Esophagus squamous epithelium (tissue), 5 donors: ENCODE data around the gene POTEF. TPM values are rescaled to one million over a fixed set of nuclear protein-coding genes. Genes with fewer than 3 reads are reported as not detected.
"Not testable (repeated sequence)": the region's sequence is repeated elsewhere in the genome, so short reads cannot be mapped to it uniquely, and the experiment has no call there.

ENCODE experiments used
- DNase-seq: peaks from one replicate; lab custom pipeline; 2025; lab: John Stamatoyannopoulos, UW
- H3K27ac ChIP-seq, 4 donors: fragments of 200-600 bp; sonication (generic); one replicate each; pipeline ENCODE4 v1.5.1; 2016 to 2019; ENCODE audit warnings: mild to moderate bottlenecking in 1 of 4
- H3K27me3 ChIP-seq, 4 donors: fragments of 200-600 bp; sonication (generic); 1 replicate in 3 of 4; 2 replicates in 1 of 4; pipeline versions ENCODE4 v1.5.1 to v1.6.0; 2017 to 2021; ENCODE audit warnings: antibody characterized with exemption in 1 of 4
- H3K36me3 ChIP-seq, 3 donors: fragments of 200-600 bp; sonication (generic); one replicate each; pipeline ENCODE4 v1.5.1; 2016 to 2019
- H3K4me1 ChIP-seq, 3 donors: fragments of 200-600 bp; sonication (generic); one replicate each; pipeline ENCODE4 v1.5.1; 2017 to 2019
- H3K4me3 ChIP-seq, 4 donors: fragments of 200-600 bp; sonication (generic); 1 replicate in 3 of 4; 2 replicates in 1 of 4; pipeline ENCODE4 v1.5.1; 2016 to 2019; ENCODE audit warnings: mild to moderate bottlenecking in 2 of 4, moderate library complexity in 1 of 4
- H3K9me3 ChIP-seq, 3 donors: fragments of 200-600 bp; sonication (generic); one replicate each; pipeline ENCODE4 v1.5.1; 2016 to 2019
- WGBS, 2 donors: methylation state at CpG; one replicate each; pipeline ENCODE4 v1.1.5; 2018; 5-methylcytosine and 5-hydroxymethylcytosine counted together
- intact Hi-C: fragments of 100-400 bp; cut with DNase I; formaldehyde crosslinking; loops from one replicate; pipeline ENCODE4 v1.15.0; 2022
- small RNA-seq, 4 donors: library from RNA; depleted of rRNA; stranded (forward); fragments of <200 nt; gene quantifications; one replicate each; pipeline ENCODE3, GENCODE V24; 2016
- total RNA-seq, 4 donors: library from RNA; depleted of rRNA; stranded (reverse); fragments of >200 nt; gene quantifications; one replicate each; pipeline ENCODE4 v1.1.0, GENCODE V29; 2016
- donor health status: DM: yes; HTN: yes; CAD: no.

Gene POTEF
- total RNA-seq, 4 donors from 2014 or later = not detected

- DNase-seq, H3K27me3 ChIP-seq, intact Hi-C loops, H3K9me3 ChIP-seq, H3K4me3 ChIP-seq, H3K27ac ChIP-seq, H3K36me3 ChIP-seq, H3K4me1 ChIP-seq: not testable (repeated sequence)
- WGBS, 2 donors = 93% methylated on average over 3 of the region's 7 CpGs; no CpG with 5 or more reads in 1 of the 2 donors
Measured at GRCh38 chr2:130053217-130053911, 75.7 kb downstream of the POTEF start.

- H3K36me3 ChIP-seq, H3K4me1 ChIP-seq, DNase-seq, H3K27me3 ChIP-seq, H3K27ac ChIP-seq, H3K4me3 ChIP-seq, H3K9me3 ChIP-seq, intact Hi-C loops: not testable (repeated sequence)
- 95% methylated on average over 4 of the region's 5 CpGs; no CpG with 5 or more reads in 1 of the 2 donors for WGBS, 2 donors
Measured at GRCh38 chr2:130052376-130052775, 76.6 kb downstream of the POTEF start.

GRCh38 chr2:130048422-130048821 is 80.6 kb downstream of the POTEF start:
- H3K27me3 ChIP-seq, H3K4me1 ChIP-seq, H3K36me3 ChIP-seq, H3K27ac ChIP-seq, DNase-seq, H3K4me3 ChIP-seq, H3K9me3 ChIP-seq, intact Hi-C loops: not testable (repeated sequence)
- WGBS, 2 donors = no CpG with 5 or more reads among the region's 4 CpGs

DNA sequence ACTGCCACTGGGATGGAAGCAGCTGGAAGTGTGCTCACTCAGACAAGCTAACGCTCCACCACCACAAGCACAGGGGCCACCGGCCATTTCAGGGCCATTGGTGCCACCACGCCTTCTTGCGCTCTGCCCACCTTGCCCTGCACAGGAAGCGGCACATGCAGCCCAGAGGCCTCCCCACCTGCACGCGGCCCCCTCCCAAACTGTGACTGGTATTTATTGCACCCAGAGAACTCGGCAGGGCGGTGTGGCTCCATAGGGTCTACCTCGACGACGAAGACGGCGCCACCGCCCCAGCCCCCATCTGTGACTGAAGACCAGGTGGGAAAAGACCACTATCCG is 90.8 kb downstream of the POTEF start:
- WGBS, 2 donors = no CpG with 5 or more reads among the region's 16 CpGs
- intact Hi-C loops, H3K36me3 ChIP-seq, H3K4me3 ChIP-seq, H3K9me3 ChIP-seq, DNase-seq, H3K27ac ChIP-seq, H3K4me1 ChIP-seq: not testable (repeated sequence)
- peaks cover 0 to 19% (median 0%) of the 10 kb centered on the region in 4 donors for H3K27me3 ChIP-seq

GRCh38 chr2:130025931-130026330 is 103.1 kb downstream of the POTEF start:
- H3K27ac ChIP-seq, H3K4me3 ChIP-seq, H3K4me1 ChIP-seq, DNase-seq, intact Hi-C loops, H3K36me3 ChIP-seq, H3K9me3 ChIP-seq, H3K27me3 ChIP-seq: not testable (repeated sequence)
- WGBS, 2 donors = 50 to 84% methylated on average over 1 of the region's 1 CpG

Small RNAs within 50 kb of the gene (small RNA-seq; reads per million reads assigned to genes)
- gene AC018865.2 (0 reads per million in 4 donors), gene RNU6-1049P (0 reads per million in 4 donors)

Other genes starting within 250 kb of the POTEF start
- not detected for gene RAB6C, start 149.6 kb downstream of the POTEF start, total RNA-seq
- 1 to 10 TPM in 1 of 4 donors, under 1 TPM in 3; 0.31 to 4.4 (median 0.70) TPM for gene CCDC74B, start 15.9 kb upstream of the POTEF start, total RNA-seq
- gene SMPD4, start 52.4 kb upstream of the POTEF start, total RNA-seq = 10 to 100 TPM; 34.1 to 50.6 (median 40.6) TPM
- gene MZT2B, start 53.0 kb upstream of the POTEF start, total RNA-seq = 100 to 1,000 TPM in 3 of 4 donors, 10 to 100 TPM in 1; 97.4 to 180 (median 142) TPM
- not detected for gene TUBA3E, start 69.2 kb upstream of the POTEF start, total RNA-seq
- gene IMP4, start 213.7 kb upstream of the POTEF start, total RNA-seq = 100 to 1,000 TPM in 2 of 4 donors, 10 to 100 TPM in 2; 69.2 to 112 (median 91.2) TPM
- 10 to 100 TPM; 26.8 to 43.6 (median 35.5) TPM for gene PTPN18, start 226.8 kb upstream of the POTEF start, total RNA-seq